Fibroblast of lung (primary cell): Measurements from ENCODE around the gene MYBPH.

Experiments
- EZH2 ChIP-seq: IDR thresholded peaks from 2 replicates; pipeline ENCODE4 v1.5.1; 2012; ENCODE audit warnings: low read length, control low read depth, mild to moderate bottlenecking; ENCODE audit errors: missing control alignments
- TF ChIP-seq, protein P1 (sequence below), 2 donors: IDR thresholded peaks in 1 of 2; conservative IDR thresholded peaks in 1 of 2; 1 replicate in 1 of 2; 2 replicates in 1 of 2; pipeline ENCODE4 v1.5.1; 2011 to 2012; ENCODE audit warnings: low read length in 2 of 2, control low read depth in 1 of 2, inconsistent platforms in 1 of 2, low read depth in 1 of 2, mild to moderate bottlenecking in 1 of 2

- TF ChIP-seq, protein P1, sequence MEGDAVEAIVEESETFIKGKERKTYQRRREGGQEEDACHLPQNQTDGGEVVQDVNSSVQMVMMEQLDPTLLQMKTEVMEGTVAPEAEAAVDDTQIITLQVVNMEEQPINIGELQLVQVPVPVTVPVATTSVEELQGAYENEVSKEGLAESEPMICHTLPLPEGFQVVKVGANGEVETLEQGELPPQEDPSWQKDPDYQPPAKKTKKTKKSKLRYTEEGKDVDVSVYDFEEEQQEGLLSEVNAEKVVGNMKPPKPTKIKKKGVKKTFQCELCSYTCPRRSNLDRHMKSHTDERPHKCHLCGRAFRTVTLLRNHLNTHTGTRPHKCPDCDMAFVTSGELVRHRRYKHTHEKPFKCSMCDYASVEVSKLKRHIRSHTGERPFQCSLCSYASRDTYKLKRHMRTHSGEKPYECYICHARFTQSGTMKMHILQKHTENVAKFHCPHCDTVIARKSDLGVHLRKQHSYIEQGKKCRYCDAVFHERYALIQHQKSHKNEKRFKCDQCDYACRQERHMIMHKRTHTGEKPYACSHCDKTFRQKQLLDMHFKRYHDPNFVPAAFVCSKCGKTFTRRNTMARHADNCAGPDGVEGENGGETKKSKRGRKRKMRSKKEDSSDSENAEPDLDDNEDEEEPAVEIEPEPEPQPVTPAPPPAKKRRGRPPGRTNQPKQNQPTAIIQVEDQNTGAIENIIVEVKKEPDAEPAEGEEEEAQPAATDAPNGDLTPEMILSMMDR (conservative IDR thresholded peaks at IDR 0.05 in 1 of 2, IDR thresholded peaks at IDR 0.05 in 1 of 2; ENCODE audit: low read depth in 1 of 2, low read length in 2 of 2): no peak
- no peak for TF ChIP-seq EZH2
Observed at GRCh38 chr1:203149188-203149840, 26.3 kb downstream of the MYBPH start.
